GM18498 (cell line): ENCODE results near the gene SLC39A12.

ENCODE experiments used
- ATAC-seq: cut with Tn5 transposase; IDR thresholded peaks from one replicate; pipeline ENCODE4 v1.9.1; 2021; ENCODE audit warnings: mild to moderate bottlenecking, moderate library complexity; ENCODE audit not compliant: unreplicated experiment

Gene SLC39A12

GRCh38 chr10:17961551-17962422 is 10.1 kb downstream of the SLC39A12 start:
- no peak for ATAC-seq

GRCh38 chr10:17963431-17963830 is 11.7 kb downstream of the SLC39A12 start:
- no peak for ATAC-seq

GRCh38 chr10:17965649-17966235 is 14.0 kb downstream of the SLC39A12 start:
- ATAC-seq, result no peak

GRCh38 chr10:17974505-17974904 is 22.8 kb downstream of the SLC39A12 start:
- no peak for ATAC-seq

GRCh38 chr10:17980846-17981565 is 29.3 kb downstream of the SLC39A12 start:
- ATAC-seq, result no peak

- no peak for ATAC-seq
These were observed 30.2 kb downstream of the SLC39A12 start for GRCh38 chr10:17981766-17982380.

GRCh38 chr10:17984056-17984455 is 32.3 kb downstream of the SLC39A12 start:
- ATAC-seq, result peak; percentile 87

GRCh38 chr10:17984563-17984962 is 32.8 kb downstream of the SLC39A12 start:
- ATAC-seq, result no peak

GRCh38 chr10:17989908-17990767 is 38.4 kb downstream of the SLC39A12 start:
- ATAC-seq, result peak; percentile 95

- no peak for ATAC-seq
These were observed 40.5 kb downstream of the SLC39A12 start for GRCh38 chr10:17992266-17992665.

- no peak for ATAC-seq
These were observed 41.6 kb downstream of the SLC39A12 start for GRCh38 chr10:17993361-17993760.

- no peak for ATAC-seq
These were observed 48.9 kb downstream of the SLC39A12 start for GRCh38 chr10:18000601-18001000.

GRCh38 chr10:18005445-18005780 is 53.7 kb downstream of the SLC39A12 start:
- ATAC-seq, result no peak

GRCh38 chr10:18005781-18006456 is 54.2 kb downstream of the SLC39A12 start:
- no peak for ATAC-seq

- ATAC-seq, result no peak
These were observed 57.3 kb downstream of the SLC39A12 start for GRCh38 chr10:18008986-18009385.

- ATAC-seq, result no peak
These were observed 58.3 kb downstream of the SLC39A12 start for GRCh38 chr10:18010050-18010449.

- no peak for ATAC-seq
These were observed 68.8 kb downstream of the SLC39A12 start for GRCh38 chr10:18020523-18020922.

GRCh38 chr10:18021725-18022480 is 70.2 kb downstream of the SLC39A12 start:
- no peak for ATAC-seq
